Hair follicle dermal papilla cell (primary cell): ENCODE measurements around the gene PROK1. TPM values are rescaled to one million over a fixed set of nuclear protein-coding genes. Genes with fewer than 3 reads are reported as not detected.

ENCODE experiments used
- total RNA-seq: library from RNA; depleted of rRNA; stranded (reverse); fragments of >200 nt; gene quantifications from 2 replicates; pipeline ENCODE4 v1.2.3, GENCODE V29; 2012

The PROK1 gene, protein sequence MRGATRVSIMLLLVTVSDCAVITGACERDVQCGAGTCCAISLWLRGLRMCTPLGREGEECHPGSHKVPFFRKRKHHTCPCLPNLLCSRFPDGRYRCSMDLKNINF
- 0.12 TPM in 1 of 2 replicates, not detected in the other for total RNA-seq

DNA sequence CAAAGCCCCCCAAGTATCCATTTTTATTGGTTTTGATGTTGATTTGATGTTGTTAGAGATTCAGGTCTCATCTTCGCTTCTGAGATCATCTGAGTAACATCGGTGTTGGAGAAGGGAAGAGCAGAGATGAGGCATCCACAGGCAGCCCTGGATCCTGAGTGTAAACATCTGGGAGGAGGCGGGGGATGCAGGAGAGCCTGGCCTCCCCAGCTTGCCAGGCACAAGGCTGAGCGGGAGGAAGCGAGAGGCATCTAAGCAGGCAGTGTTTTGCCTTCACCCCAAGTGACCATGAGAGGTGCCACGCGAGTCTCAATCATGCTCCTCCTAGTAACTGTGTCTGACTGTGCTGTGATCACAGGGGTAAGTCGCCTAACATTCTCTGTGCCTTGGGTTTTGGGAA, at the start of gene PROK1:
TSS of gene PROK1 (plus strand) at position 221 of the 400 bp plus-strand sequence. CDS start at position 289, 68 bp downstream.

DNA sequence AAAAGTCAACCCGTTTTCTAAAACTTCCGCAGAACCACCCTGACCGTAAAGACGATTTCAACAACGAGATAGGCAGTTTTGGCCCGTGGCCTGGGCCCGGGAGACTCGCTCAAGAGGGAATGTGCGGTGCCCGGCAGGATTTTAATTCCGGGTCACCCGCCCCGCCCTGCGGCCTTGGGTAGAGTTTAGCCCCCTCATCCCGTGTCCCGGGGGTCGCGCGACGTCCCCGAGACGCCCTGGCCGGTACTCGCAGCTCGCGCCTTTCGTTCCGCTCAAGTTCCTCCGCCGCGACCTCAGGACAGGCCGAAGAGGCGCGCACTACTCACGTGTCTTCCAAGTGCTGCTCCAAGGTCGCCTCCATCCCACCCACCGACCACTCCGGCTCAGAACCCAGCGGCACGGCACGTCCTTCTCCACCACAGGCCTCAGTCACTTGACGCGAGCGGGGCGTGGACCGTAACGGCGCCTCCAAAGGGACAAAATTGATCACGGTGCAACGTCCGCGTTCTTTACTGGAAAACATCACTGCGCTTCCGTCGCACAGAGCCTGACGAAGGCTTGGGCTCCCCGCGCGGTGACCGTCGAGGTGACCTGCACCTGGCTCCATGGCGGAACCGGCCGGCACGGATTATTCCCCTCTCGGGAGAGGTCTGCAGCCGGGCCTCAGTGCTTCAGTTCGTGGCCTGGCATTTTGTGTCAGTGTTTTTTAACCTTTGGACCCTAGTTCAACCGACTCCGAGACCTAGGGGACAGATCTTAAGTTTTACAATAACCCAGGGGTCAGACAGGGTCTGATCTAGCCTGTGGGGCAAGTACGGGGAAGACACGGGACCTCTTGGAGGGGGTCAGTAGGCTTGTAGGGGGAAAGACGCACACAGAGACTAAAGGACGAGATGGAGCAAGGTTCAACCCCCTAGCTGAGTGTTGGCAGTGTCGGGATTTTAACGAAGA, 43.4 kb upstream of the PROK1 start, which contains the start of gene LAMTOR5:
TSS of gene LAMTOR5 (minus strand) at position 435 of the 951 bp plus-strand sequence. CDS start at position 361, 74 bp downstream.

Other genes starting within 250 kb of the PROK1 start
- 1.6 and 2.7 TPM in 2 replicates for gene KCNC4, start 240.8 kb upstream of the PROK1 start, total RNA-seq
- 43.1 and 49.3 TPM in 2 replicates for gene RBM15, start 111.8 kb upstream of the PROK1 start, total RNA-seq
- 41.5 and 60.5 TPM in 2 replicates for gene SLC16A4, start 60.1 kb upstream of the PROK1 start, total RNA-seq
- gene LAMTOR5, start 43.5 kb upstream of the PROK1 start, total RNA-seq, result 52.8 and 59.7 TPM in 2 replicates
- gene KCNA10, start 68.0 kb downstream of the PROK1 start, total RNA-seq, result not detected in 2 replicates
- not detected in 2 replicates for gene KCNA2, start 155.2 kb downstream of the PROK1 start, total RNA-seq
- 0.16 and 0.36 TPM in 2 replicates for gene KCNA3, start 223.8 kb downstream of the PROK1 start, total RNA-seq